T follicular helper cell (primary cell): ENCODE measurements around the gene FKBP1A.

ENCODE experiments used
- DNase-seq: peaks from one replicate; pipeline ENCODE4 v3.0.0-alpha.2; 2020; ENCODE audit warnings: low read depth

Gene FKBP1A

GRCh38 chr20:1319051-1319450 lies 73.8 kb downstream of the FKBP1A start:
- DNase-seq: no peak
